Caco-2 (cell line): Measurements from ENCODE around the gene LCNL1. TPM values are rescaled to one million over a fixed set of nuclear protein-coding genes. Genes with fewer than 3 reads are reported as not detected.

Experiments
- BruUV-seq: library from RNA; stranded (reverse); fragments of 400-500 nt; replicated peaks from 2 replicates; lab custom pipeline; 2021; lab: Mats Ljungman, UMichigan
- CTCF ChIA-PET: fragments of 300-600 bp; sonication (Branson Sonifier 250); formaldehyde crosslinking; loops from one replicate; lab custom pipeline; 2022; ENCODE audit warnings: antibody characterized with exemption; lab: Charles Lee
- POLR2A ChIA-PET: fragments of 300-600 bp; sonication (Branson Sonifier 250); formaldehyde crosslinking; loops from one replicate; lab custom pipeline; 2022; ENCODE audit warnings: antibody characterized with exemption; lab: Charles Lee
- DNase-seq, 2 experiments: peaks; one replicate each; pipeline versions ENCODE4 v3.0.0 to v3.0.0-alpha.2; 2020 to 2022
- H3K27me3 ChIP-seq: replicated peaks from 2 replicates; pipeline ENCODE4 v1.6.0; 2011; ENCODE audit warnings: low read length; ENCODE audit not compliant: control insufficient read depth, insufficient read depth
- H3K36me3 ChIP-seq: 2 replicates; pipeline ENCODE4 v1.5.1; 2011; ENCODE audit warnings: low read length; ENCODE audit not compliant: control insufficient read depth, insufficient read depth
- H3K4me1 ChIP-seq: fragments of 250-450 bp; sonication (Bioruptor Pico); 2 replicates; pipeline ENCODE4 v1.5.1; 2020; ENCODE audit warnings: mild to moderate bottlenecking
- H3K4me3 ChIP-seq: 2 replicates; pipeline ENCODE4 v1.5.1; 2011; ENCODE audit warnings: low read depth, mild to moderate bottlenecking, control low read depth, low read length
- H3K9me3 ChIP-seq: fragments of 250-450 bp; sonication (Bioruptor Pico); 2 replicates; pipeline ENCODE4 v1.5.1; 2020; ENCODE audit warnings: mild to moderate bottlenecking, moderate library complexity
- H3K27ac Mint-ChIP-seq: one replicate; pipeline ENCODE4 v1.8.0; 2022; ENCODE audit warnings: mixed read lengths; ENCODE audit not compliant: unreplicated experiment
- H3K27me3 Mint-ChIP-seq: one replicate; pipeline ENCODE4 v1.8.0; 2022; ENCODE audit warnings: mixed read lengths; ENCODE audit not compliant: insufficient read depth, unreplicated experiment
- H3K36me3 Mint-ChIP-seq: one replicate; pipeline ENCODE4 v1.8.0; 2022; ENCODE audit warnings: mild to moderate bottlenecking, mixed read lengths; ENCODE audit not compliant: insufficient read depth, unreplicated experiment
- H3K4me1 Mint-ChIP-seq: one replicate; pipeline ENCODE4 v1.8.0; 2022; ENCODE audit warnings: low read depth, mixed read lengths; ENCODE audit not compliant: unreplicated experiment
- H3K4me3 Mint-ChIP-seq: one replicate; pipeline ENCODE4 v1.8.0; 2022; ENCODE audit warnings: mild to moderate bottlenecking, moderate library complexity, mixed read lengths; ENCODE audit not compliant: unreplicated experiment
- H3K9me3 Mint-ChIP-seq: one replicate; pipeline ENCODE4 v1.8.0; 2022; ENCODE audit warnings: mixed read lengths; ENCODE audit not compliant: unreplicated experiment
- CTCF ChIP-seq, 2 experiments: fragments of 200-600 bp in 1 of 2; IDR thresholded peaks; 1 replicate in 1 of 2; 2 replicates in 1 of 2; pipeline versions ENCODE4 v1.5.1 to v1.8.0; 2011 to 2022; ENCODE audit warnings: antibody characterized with exemption in 1 of 2, control low read depth in 1 of 2, inconsistent platforms in 1 of 2, low read depth in 1 of 2, low read length in 1 of 2, mild to moderate bottlenecking in 1 of 2, moderate library complexity in 1 of 2; ENCODE audit not compliant: insufficient read depth in 1 of 2, severe bottlenecking in 1 of 2, unreplicated experiment in 1 of 2
- intact Hi-C: fragments of 100-400 bp; cut with micrococcal nuclease; formaldehyde crosslinking; loops from one replicate; pipeline ENCODE4 v1.10.0; 2022; ENCODE audit not compliant: unreplicated experiment
- total RNA-seq: library from RNA; stranded (reverse); gene quantifications from 2 replicates; pipeline ENCODE4 v1.2.3, GENCODE V29; 2022

Gene LCNL1
- total RNA-seq, 1 experiment from 2014 or later, result not detected

- peak; percentile 90 to 95 for DNase-seq
- H3K36me3 Mint-ChIP-seq, result peaks cover 18% of the 10 kb centered on the region
- Histone ChIP-seq H3K4me1 (peaks cover 6% of the 10 kb centered on the region), H3K4me3 (no peak overlapping the region), H3K36me3 (peaks cover 1% of the 10 kb centered on the region), H3K27me3 (no peaks in the 10 kb centered on the region), H3K9me3 (no peaks in the 10 kb centered on the region)
- no peak overlapping the region for H3K4me3 Mint-ChIP-seq
- peaks cover 4% of the 10 kb centered on the region for H3K4me1 Mint-ChIP-seq
- peak overlapping the region; percentile 39 for H3K27ac Mint-ChIP-seq
- no TSS peak for BruUV-seq
- CTCF ChIA-PET, result interaction anchor here (0.8 to 2.0 kb wide), 4 partner anchors 10 to 46 kb away, joined by 3 to 7 read pairs (median 4); partner anchors contain the start of genes CLIC3 and FUT7
- no peak for TF ChIP-seq CTCF (IDR thresholded peaks at IDR 0.05; ENCODE audit: insufficient read depth in 1 of 2, low read depth in 1 of 2, low read length in 1 of 2, severe bottlenecking in 1 of 2, unreplicated experiment in 1 of 2)
- POLR2A ChIA-PET, result interaction anchor here (0.6 kb wide), 1 partner anchor 22 kb away, joined by 3 read pairs; no protein-coding TSS in a partner anchor
- H3K9me3 Mint-ChIP-seq, result no peaks in the 10 kb centered on the region
- intact Hi-C loops, result no loop called here
- H3K27me3 Mint-ChIP-seq, result no peaks in the 10 kb centered on the region
Measured at GRCh38 chr9:137021979-137022661, 39.3 kb downstream of the LCNL1 start.

DNA sequence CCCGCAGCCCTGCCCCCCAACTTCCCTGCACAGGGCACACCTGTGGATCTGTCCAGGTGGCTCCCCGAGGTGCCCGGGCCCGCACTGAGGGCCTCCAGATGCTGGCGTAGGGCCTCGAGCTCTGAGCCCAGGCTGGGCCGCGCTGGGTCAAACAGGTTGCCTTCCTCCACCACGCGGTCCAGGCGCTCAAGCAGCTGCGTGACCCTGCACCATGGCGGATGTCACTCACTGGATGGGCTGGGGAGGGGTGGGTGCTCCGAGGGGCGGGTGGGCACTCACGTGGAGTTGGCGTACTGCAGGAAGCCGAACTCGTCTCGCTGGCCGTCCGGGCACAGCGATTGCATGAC is 39.8 kb downstream of the LCNL1 start:
- Mint-ChIP-seq H3K9me3 (no peaks in the 10 kb centered on the region), H3K4me1 (peaks cover 4% of the 10 kb centered on the region), H3K27ac (no peak overlapping the region), H3K4me3 (no peak overlapping the region), H3K36me3 (peaks cover 18% of the 10 kb centered on the region), H3K27me3 (no peaks in the 10 kb centered on the region)
- no TSS peak for BruUV-seq
- H3K27me3 ChIP-seq, result no peaks in the 10 kb centered on the region
- H3K4me1 ChIP-seq, result peaks cover 6% of the 10 kb centered on the region
- CTCF ChIA-PET, result interaction anchor here (0.8 to 2.0 kb wide), 5 partner anchors 9 to 45 kb away, joined by 3 to 7 read pairs (median 4); partner anchors contain the start of genes CLIC3 and FUT7
- peaks cover 1% of the 10 kb centered on the region for H3K36me3 ChIP-seq
- H3K4me3 ChIP-seq, result no peak overlapping the region
- no peak for TF ChIP-seq CTCF (IDR thresholded peaks at IDR 0.05; ENCODE audit: insufficient read depth in 1 of 2, low read depth in 1 of 2, low read length in 1 of 2, severe bottlenecking in 1 of 2, unreplicated experiment in 1 of 2)
- intact Hi-C loops, result no loop called here
- no peaks in the 10 kb centered on the region for H3K9me3 ChIP-seq
- POLR2A ChIA-PET, result interaction anchor here (0.6 kb wide), 1 partner anchor 23 kb away, joined by 3 read pairs; no protein-coding TSS in a partner anchor
- no peak for DNase-seq

DNA sequence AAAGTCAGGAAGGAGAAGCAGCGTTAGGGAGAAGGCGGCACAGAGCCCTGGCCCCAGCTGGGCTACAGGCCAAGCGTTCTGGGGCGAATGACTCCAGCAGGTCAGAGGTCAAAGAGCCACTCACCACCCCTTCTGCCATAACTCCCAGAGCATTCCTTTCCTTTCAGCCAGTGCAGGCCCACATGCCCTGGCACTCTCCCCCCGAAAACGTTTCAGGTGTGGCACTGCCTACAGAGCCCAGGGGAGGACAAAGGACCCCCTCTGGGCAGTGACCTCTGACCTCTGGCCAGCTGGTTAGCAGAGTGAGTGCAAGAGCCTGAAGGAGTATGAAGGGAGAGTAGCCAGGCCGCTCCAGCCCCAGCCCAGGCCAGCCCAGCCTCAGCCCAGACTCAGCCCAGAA is 40.4 kb downstream of the LCNL1 start:
- TF ChIP-seq CTCF (IDR thresholded peaks at IDR 0.05; ENCODE audit: insufficient read depth in 1 of 2, low read depth in 1 of 2, low read length in 1 of 2, severe bottlenecking in 1 of 2, unreplicated experiment in 1 of 2), result no peak
- intact Hi-C loops, result no loop called here
- DNase-seq, result no peak
- Histone ChIP-seq H3K36me3 (peaks cover 1% of the 10 kb centered on the region), H3K27me3 (no peaks in the 10 kb centered on the region), H3K4me3 (no peak overlapping the region), H3K9me3 (no peaks in the 10 kb centered on the region), H3K4me1 (peaks cover 6% of the 10 kb centered on the region)
- Mint-ChIP-seq H3K27ac (no peak overlapping the region), H3K4me3 (no peak overlapping the region), H3K36me3 (peaks cover 18% of the 10 kb centered on the region), H3K4me1 (peaks cover 4% of the 10 kb centered on the region), H3K27me3 (no peaks in the 10 kb centered on the region), H3K9me3 (no peaks in the 10 kb centered on the region)
- BruUV-seq, result no TSS peak
- CTCF ChIA-PET, result interaction anchor here (1.2 to 1.4 kb wide), 2 partner anchors 12 to 45 kb away, joined by 3 read pairs; no protein-coding TSS in a partner anchor
- POLR2A ChIA-PET, result no interaction called here
